RPMI7951 (cell line): Measurements from ENCODE around the gene PDIA2. TPM values are rescaled to one million over a fixed set of nuclear protein-coding genes. Genes with fewer than 3 reads are reported as not detected.
"Not testable (repeated sequence)": the region's sequence is repeated elsewhere in the genome, so short reads cannot be mapped to it uniquely, and the experiment has no call there.

Experiments
- DNase-seq: peaks from one replicate; pipeline ENCODE4 v3.0.0-alpha.2; 2012; ENCODE audit warnings: low read depth
- total RNA-seq: library from RNA; depleted of rRNA; stranded (reverse); fragments of >200 nt; shearing (Covaris generic); gene quantifications from 2 replicates; pipeline ENCODE4 v1.2.3, GENCODE V29; 2014; rRNA removed

PDIA2 gene
- total RNA-seq, 1 experiment from 2014 or later = 0.84 TPM

- DNase-seq = no peak
These were observed 42.6 kb downstream of the PDIA2 start for GRCh38 chr16:325375-326145.

GRCh38 chr16:330741-331140 lies 47.8 kb downstream of the PDIA2 start:
- DNase-seq = no peak

GRCh38 chr16:331181-331814 lies 48.3 kb downstream of the PDIA2 start:
- not testable (repeated sequence) for DNase-seq

GRCh38 chr16:333406-334094 lies 50.6 kb downstream of the PDIA2 start:
- no peak for DNase-seq

- not testable (repeated sequence) for DNase-seq
These were observed 51.3 kb downstream of the PDIA2 start for GRCh38 chr16:334164-334832.

- DNase-seq = not testable (repeated sequence)
These were observed 52.1 kb downstream of the PDIA2 start for GRCh38 chr16:334861-335632.

GRCh38 chr16:336269-336668 lies 53.3 kb downstream of the PDIA2 start:
- no peak for DNase-seq

Other genes with a start within 250 kb of the PDIA2 start
- gene POLR3K, start 229.6 kb upstream of the PDIA2 start, total RNA-seq = 7.2 and 12.7 TPM in 2 replicates
- gene SNRNP25, start 229.3 kb upstream of the PDIA2 start, total RNA-seq = 39.0 and 49.0 TPM in 2 replicates
- gene RHBDF1, start 210.5 kb upstream of the PDIA2 start, total RNA-seq = 14.6 and 19.9 TPM in 2 replicates
- 80.5 and 88.8 TPM in 2 replicates for gene MPG, start 204.9 kb upstream of the PDIA2 start, total RNA-seq
- gene NPRL3, start 144.5 kb upstream of the PDIA2 start, total RNA-seq = 4.6 and 6.0 TPM in 2 replicates
- gene HBZ, start 130.5 kb upstream of the PDIA2 start, total RNA-seq = not detected in 2 replicates
- gene HBM, start 117.2 kb upstream of the PDIA2 start, total RNA-seq = not detected in 2 replicates
- not detected in 2 replicates for gene HBA2, start 110.3 kb upstream of the PDIA2 start, total RNA-seq
- gene HBA1, start 106.5 kb upstream of the PDIA2 start, total RNA-seq = not detected in 2 replicates
- not detected in 2 replicates for gene HBQ1, start 102.7 kb upstream of the PDIA2 start, total RNA-seq
- gene LUC7L, start 53.7 kb upstream of the PDIA2 start, total RNA-seq = 16.8 and 17.2 TPM in 2 replicates
- gene FAM234A, start 48.3 kb upstream of the PDIA2 start, total RNA-seq = 38.1 and 76.0 TPM in 2 replicates
- gene RGS11, start 7.2 kb upstream of the PDIA2 start, total RNA-seq = not detected in 2 replicates
- gene ARHGDIG, start 2.6 kb upstream of the PDIA2 start, total RNA-seq = not detected in 2 replicates
- 5.8 and 8.3 TPM in 2 replicates for gene AXIN1, start 69.6 kb downstream of the PDIA2 start, total RNA-seq
- gene MRPL28, start 87.4 kb downstream of the PDIA2 start, total RNA-seq = 119 and 138 TPM in 2 replicates
- gene PGAP6, start 98.8 kb downstream of the PDIA2 start, total RNA-seq = 20.2 and 25.8 TPM in 2 replicates
- gene NME4, start 114.0 kb downstream of the PDIA2 start, total RNA-seq = 72.3 and 76.0 TPM in 2 replicates
- gene DECR2, start 118.7 kb downstream of the PDIA2 start, total RNA-seq = 8.9 and 10.1 TPM in 2 replicates
- 6.5 and 10.1 TPM in 2 replicates for gene RAB11FIP3, start 142.5 kb downstream of the PDIA2 start, total RNA-seq
- 7.1 and 14.9 TPM in 2 replicates for gene CAPN15, start 244.5 kb downstream of the PDIA2 start, total RNA-seq